AG20443 (cell line): ENCODE measurements around the gene KDELR1.
A peak's percentile ranks its signal among the peaks of the same experiment; 100 is the strongest.

Source experiments
- DNase-seq: peaks from one replicate; pipeline ENCODE4 v3.0.0; 2012; ENCODE audit warnings: low spot score, mixed read lengths

KDELR1 gene

GRCh38 chr19:48371367-48371766 lies 20.0 kb downstream of the KDELR1 start:
- DNase-seq = no peak

DNA sequence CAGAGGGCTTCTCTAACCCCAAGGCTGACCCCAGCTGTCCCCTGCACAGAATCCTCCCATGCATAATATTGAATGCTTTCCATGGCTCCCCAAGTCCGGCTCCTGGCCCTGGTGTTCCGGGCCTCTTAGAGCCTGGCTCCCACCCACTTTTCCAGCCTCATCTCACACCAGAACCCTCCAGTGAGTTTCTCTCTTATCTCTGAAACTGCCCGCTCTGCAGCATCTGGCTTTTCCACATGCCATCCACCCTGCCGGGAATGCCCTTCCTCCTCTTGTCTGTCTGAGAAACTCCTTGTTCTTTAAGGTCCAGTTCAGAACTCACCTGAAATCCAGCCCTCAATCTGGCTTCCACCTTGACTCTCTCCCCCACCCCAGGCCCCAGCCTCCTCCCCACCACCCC lies 20.4 kb downstream of the KDELR1 start:
- no peak for DNase-seq

GRCh38 chr19:48368936-48369335 lies 22.4 kb downstream of the KDELR1 start:
- DNase-seq = no peak

GRCh38 chr19:48367855-48368254 lies 23.5 kb downstream of the KDELR1 start:
- DNase-seq = no peak

GRCh38 chr19:48365602-48366001 lies 25.7 kb downstream of the KDELR1 start:
- DNase-seq = no peak

DNA sequence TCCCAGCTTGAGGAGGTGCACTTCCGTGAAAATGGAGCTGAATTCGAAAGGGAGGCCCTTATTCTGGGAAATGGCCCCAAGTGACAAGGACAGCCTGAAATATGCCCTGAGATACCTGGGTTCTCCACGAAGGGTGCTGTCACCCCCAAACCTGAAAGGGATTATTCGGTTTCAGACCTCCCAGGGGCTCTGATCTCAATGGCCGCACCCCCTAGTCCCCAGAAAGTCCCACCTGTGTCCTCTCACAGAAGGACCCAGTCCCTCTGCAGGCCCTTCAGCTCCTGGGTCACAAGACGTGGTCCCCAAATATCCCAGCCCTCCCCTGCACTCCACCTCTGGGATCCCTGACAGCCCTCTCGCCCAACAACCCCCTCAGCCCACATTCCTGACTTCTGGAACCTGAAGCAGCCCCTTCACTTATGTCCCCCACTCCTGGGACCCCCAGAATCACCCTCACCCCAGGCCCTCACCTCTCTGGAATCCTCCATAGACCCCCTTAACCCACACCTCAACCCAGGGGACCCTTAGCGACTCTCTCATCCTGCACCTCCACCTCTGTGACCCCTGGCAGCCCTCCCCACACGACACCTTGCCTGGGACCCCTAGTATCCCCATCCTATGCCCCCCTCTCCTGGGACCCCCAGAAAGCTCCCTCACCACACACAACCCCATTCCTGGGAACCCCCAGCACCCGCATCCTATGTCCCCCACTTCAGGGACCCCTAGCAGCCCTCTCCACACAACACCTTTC lies 26.6 kb downstream of the KDELR1 start:
- DNase-seq = no peak

GRCh38 chr19:48363810-48364597 lies 27.3 kb downstream of the KDELR1 start, which contains the start of the genes SYNGR4 and TMEM143:
Gene SYNGR4 (plus strand): TSS chr19:48364367. CDS start chr19:48365843, 1,476 bp downstream.
Gene TMEM143 (minus strand): TSS chr19:48363940. CDS start chr19:48363920, 20 bp downstream.
- DNase-seq = peak; percentile 100

DNA sequence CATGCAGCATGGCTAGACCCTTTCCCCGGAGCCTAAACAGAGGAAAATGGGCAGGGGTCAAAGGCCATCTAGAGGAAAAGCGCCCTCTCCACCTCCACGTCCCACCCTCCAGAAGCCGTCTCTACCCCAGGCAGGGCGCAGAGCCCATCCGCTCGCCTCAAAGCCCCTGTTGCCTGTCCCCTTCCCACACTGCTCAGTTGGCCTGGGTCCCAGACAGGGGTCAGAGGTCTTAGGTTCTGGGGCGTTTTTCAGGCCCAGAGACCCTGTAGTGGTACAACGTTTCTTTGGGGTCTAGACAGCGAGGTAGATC lies 27.9 kb downstream of the KDELR1 start:
- no peak for DNase-seq

GRCh38 chr19:48362716-48363499 lies 28.4 kb downstream of the KDELR1 start:
- DNase-seq = peak; percentile 94

- no peak for DNase-seq
Measured at GRCh38 chr19:48361912-48362311, 29.4 kb downstream of the KDELR1 start.

DNA sequence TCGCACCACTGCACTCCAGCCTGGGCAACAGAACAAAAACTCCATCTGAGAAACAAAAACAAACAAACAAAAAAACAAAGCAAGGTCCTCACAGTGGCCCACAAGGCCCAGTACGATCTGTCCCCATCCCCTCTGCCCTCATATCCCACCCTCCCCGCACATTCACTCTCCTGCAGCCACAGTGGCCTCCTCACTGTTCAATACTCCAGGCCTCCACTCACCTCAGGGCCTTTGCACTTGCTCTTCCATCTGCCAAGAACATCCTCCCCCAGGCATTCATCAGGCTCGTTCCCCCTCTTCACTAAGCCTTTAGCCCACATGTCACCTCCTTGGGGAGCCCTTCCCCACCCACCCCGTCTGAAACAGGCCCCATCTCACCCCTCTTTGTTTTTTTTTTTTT lies 32.2 kb downstream of the KDELR1 start:
- no peak for DNase-seq

DNA sequence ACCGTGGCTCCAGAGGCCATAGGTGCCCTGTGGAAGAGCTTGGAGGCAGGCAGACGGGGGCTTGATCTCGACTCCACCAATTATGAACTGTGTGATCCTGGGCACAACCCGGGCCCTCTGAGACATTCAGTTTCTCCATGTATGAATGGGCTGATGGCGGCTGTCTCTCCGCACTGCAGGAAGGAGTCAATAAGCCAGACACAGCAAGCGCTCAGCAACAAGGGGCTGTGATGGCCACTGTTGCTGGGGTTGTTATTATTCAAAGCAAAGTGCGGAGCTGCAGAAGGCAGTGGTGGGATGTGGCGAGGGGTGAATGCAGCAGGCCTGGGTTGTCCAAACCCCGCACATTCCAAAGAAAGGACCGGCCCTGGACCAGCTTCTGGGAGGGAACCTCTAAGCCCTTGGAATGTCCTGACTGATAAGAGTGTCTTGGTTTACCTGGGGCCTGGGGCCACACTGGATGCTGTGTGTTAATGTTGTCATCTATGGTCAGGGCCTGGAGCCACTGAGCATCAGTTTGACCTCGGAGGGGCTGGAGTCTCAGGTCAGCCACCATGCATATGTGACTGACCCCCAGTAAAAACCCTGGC lies 35.9 kb downstream of the KDELR1 start:
- no peak for DNase-seq

- no peak for DNase-seq
Measured at GRCh38 chr19:48354332-48354992, 36.9 kb downstream of the KDELR1 start.

GRCh38 chr19:48353677-48354076 lies 37.7 kb downstream of the KDELR1 start:
- no peak for DNase-seq

DNA sequence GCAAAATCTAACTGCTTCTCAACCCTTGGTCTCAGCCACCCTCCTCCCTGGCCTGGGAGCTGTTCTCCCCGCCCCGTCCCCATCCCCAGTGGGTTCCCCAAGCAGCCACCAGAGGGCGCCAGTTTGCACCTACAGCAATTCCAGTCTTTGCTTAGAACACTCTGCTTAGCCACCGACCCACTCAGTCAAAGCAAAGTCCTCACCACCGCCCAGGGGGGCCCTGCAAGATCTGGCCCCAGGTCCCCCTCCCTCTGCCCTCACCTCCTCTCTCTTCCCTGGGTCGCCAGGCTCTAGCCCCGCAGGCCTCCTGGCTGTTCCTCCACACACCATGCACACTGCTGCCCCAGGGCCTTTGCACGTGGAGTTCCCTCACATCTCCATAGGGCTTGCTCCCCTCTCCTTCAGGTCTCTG lies 40.0 kb downstream of the KDELR1 start:
- peak; percentile 77 for DNase-seq

DNA sequence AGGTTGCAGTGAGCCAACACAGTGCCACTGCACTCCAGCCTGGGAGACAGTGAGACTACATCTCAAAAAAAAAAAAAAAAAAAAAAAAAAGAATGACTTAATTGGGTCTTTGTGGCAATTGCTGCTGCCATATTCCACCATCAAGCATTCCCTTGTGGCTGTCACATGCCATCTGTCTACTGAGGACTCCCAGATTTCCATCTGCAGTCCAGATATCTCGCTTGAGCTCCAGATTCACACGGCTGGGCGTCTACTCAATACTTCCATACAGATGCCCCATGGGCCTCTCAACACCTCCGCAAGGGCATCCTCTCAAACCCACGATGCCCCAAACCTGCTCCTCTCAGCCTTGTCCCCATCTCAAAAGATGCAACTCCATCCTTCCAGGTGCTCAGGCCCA lies 40.5 kb downstream of the KDELR1 start:
- DNase-seq = no peak

DNA sequence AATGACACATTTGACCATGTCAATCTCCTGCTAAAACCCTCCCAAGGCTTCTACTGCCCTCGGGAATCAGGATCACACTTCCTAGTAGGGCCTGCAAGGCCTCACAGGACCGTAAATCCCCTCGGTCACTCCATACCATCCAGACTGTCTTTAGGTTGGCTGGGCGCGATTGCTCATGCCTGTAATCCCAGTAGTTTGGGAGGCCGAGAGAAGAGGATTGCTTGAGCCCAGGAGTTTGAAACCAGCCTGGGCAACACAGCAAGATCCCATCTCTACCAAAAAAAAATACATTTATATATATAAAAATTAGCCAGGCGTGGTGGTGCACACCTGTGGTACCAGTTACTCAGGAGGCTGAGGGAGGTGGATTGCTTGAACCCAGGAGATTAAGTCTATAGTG lies 42.6 kb downstream of the KDELR1 start:
- DNase-seq = no peak

DNA sequence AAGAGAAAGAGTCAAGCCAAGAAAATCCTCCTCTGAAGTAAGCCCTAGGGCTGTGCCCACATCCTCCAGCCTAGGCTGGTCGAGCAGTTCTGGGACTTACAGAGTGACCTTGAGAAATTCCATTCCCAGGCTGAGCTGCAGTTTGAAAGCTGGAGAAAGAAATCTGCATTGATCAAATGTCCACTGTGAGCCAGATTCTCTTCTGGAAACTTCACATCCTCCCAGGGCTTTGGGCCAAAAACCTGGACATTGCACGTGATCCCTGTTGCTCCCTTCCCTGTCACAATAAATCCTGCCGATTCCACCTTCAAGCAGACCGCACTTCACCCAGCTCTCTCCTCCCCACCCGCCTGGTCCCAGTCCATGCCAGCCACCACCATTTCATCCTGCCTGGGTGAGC lies 43.3 kb downstream of the KDELR1 start:
- DNase-seq = no peak

DNA sequence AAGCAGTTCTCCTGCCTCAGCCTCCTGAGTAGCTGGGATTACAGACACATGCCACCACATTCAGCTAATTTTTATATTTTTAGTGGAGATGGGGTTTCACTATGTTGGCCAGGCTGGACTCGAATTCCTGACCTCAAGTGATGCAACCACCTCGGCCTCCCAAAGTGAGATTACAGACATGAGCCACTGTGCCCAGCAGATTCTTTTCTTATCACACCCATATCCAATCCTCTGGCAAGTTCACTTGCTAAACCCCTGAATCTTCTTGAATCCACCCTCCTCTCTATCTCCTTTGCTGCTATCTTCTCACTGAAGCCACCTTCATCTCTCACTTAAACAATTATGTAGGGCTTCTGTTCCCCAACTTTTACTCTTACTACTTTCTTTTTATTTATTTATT lies 45.2 kb downstream of the KDELR1 start:
- no peak for DNase-seq

GRCh38 chr19:48344892-48345291 lies 46.5 kb downstream of the KDELR1 start:
- no peak for DNase-seq

GRCh38 chr19:48342841-48343540 lies 48.4 kb downstream of the KDELR1 start:
- no peak for DNase-seq
